IPS-NIHi7 (cell line): ENCODE results near the gene RESP18.
"Not testable (repeated sequence)": the region's sequence is repeated elsewhere in the genome, so short reads cannot be mapped to it uniquely, and the experiment has no call there.

Experiments used
- DNase-seq: peaks from one replicate; pipeline ENCODE4 v3.0.0; 2012; ENCODE audit warnings: mixed read lengths; ENCODE audit errors: extremely low spot score

The RESP18 gene

GRCh38 chr2:219292616-219293015 lies 39.9 kb downstream of the RESP18 start:
- no peak for DNase-seq

GRCh38 chr2:219291910-219292490 lies 40.5 kb downstream of the RESP18 start:
- DNase-seq: no peak

GRCh38 chr2:219291394-219291793 lies 41.1 kb downstream of the RESP18 start:
- DNase-seq: no peak

DNA sequence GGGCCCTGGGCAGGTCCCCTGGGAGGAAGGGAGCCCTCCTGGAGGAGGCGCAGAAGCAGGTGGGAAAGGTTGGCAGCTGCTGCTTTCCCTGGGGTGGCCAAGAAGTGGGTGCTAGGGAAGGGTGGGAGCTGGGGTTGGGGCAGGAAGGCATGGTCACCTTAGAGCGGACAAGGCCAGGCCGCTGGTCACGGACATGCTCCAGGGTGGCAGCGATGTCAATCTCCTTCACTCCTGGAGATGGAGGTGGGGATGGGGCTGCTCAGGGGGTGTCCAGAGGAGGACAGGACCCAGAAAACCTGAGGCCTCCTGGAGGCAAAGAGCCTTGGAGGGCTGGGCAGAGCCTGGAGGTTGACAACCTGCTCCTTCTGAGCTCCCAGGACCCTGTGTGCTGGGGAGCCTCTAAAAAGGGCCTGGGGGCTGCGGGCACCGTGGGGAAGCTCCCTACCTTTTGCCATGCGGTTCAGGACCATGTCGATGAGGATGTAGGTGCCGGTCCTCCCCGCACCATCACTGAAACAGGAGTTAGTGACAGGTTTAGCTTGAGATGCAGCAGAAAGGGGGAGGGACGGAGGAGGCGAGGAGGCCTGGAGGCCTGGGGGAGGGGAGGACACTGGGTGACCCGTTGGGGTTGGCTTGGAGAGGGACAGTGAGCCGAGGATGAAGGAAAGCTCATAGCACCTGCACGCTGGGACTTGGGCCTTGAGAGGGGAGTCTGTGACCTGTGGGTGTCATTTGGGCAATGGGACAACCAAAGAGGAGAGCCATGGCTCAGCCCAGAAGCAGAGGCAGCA lies 42.0 kb downstream of the RESP18 start:
- DNase-seq: no peak

DNA sequence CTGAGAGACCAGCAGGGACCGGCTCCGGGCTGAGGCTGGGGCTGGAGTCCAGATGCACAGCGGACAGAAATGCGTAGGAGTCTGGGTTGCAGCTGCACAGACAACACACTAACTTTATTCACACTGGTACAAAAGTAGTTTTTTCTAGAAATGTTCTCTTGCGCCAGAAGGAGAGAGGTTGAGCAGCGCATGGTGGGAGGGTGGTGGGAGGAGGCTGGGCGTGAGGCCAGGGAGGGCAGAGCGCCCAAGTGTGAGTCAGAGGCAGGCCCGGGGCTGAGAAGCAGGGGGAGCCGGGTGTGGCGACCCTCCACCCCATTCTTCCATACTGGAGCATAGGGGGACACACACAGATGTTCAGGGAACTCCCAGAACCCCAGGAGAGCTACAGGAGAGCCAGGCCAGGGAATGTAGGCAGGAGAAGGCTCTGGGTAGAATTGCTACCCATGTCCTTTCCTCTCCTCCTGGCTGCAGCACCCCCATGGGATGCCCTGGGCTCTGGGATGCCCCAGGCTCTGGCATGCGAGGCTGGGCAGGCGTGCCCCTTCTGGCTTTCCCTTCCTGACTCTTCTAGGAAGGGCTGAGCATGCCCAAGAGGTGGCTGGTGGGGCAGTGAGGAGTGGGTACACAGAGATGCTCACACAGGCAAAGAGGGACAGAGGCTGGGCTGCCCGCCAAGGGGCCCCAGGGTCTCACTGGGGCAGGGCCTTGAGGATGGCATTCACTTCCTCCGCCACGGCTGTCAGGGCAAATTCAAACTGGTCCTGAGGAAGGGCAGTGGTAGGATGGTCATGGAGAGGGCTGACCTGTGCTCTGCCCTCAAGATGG lies 42.8 kb downstream of the RESP18 start:
- DNase-seq: no peak

DNA sequence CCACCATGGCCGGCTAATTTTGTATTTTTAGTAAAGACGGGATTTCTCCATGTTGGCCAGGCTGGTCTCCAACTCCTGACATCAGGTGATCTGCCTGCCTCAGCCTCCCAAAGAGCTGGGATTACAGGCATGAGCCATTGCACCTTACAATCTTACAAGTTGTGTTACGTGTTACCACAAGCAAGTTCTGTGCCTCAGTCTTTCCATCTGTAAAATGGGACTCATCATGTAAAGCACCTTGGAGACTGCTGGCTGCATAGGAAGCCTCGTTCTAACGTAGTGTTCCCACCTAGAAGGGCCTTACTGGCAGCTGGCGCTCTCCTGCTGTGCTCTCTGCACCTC lies 43.4 kb downstream of the RESP18 start:
- no peak for DNase-seq

GRCh38 chr2:219287580-219288265 lies 44.8 kb downstream of the RESP18 start:
- DNase-seq: no peak

DNA sequence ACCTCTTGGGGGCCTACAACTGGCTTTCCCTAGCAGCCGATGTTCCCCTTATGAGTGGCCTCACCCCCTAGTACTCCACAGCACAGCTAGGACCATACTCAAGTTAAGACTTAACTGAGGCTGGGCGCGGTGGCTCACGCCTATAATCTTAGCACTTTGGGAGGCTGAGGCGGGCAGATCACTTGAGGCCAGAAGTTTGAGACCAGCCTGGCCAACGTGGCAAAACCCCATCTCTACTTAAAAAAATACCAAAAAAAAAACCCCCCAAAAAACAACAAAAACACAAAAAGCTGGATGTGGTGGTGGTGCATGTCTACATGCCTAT lies 45.5 kb downstream of the RESP18 start:
- not testable (repeated sequence) for DNase-seq

GRCh38 chr2:219286436-219287115 lies 46.0 kb downstream of the RESP18 start:
- DNase-seq: no peak

- peak; percentile 77 for DNase-seq
These were observed 46.6 kb downstream of the RESP18 start for GRCh38 chr2:219285894-219286425.

DNA sequence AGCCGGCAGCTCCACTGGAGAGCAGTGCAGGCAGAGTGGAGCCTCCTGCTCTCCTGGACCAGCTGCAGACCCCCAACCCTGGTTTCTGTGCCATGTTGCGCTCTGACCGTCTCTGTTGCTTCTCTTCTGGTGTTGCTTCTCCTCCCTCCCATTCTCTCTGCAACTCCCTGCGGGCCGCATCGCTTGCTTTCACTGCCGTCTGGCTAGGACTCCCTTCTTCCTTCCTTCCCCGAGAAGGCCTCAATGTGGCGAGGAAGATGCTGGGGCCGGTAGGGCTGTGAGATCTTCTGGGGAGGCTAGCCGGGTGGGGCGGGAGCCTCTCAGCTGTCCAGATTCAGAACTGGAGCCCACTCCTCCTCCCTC lies 47.2 kb downstream of the RESP18 start:
- DNase-seq: no peak

GRCh38 chr2:219284501-219285372 lies 47.8 kb downstream of the RESP18 start:
- no peak for DNase-seq

- DNase-seq: no peak
These were observed 49.5 kb downstream of the RESP18 start for GRCh38 chr2:219282943-219283581.

DNA sequence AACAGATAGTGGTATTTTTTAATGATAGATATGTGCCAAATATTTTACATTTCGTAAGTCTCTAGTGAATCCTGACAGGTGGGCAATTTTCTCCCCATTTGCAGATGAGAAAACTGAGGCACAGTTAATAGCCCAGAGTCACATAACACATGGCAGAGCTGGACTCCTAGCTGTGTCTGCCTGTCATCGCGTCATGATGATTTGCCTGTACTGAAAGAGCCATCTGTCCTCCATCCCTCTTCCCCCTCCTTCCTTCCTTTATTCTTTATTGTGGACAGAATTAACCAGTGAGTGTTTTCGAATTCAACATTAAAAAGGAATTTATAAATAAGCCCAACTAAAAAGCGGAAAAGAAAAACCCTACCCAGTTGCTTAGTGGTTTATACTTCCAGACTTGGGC lies 50.2 kb downstream of the RESP18 start:
- DNase-seq: no peak

DNA sequence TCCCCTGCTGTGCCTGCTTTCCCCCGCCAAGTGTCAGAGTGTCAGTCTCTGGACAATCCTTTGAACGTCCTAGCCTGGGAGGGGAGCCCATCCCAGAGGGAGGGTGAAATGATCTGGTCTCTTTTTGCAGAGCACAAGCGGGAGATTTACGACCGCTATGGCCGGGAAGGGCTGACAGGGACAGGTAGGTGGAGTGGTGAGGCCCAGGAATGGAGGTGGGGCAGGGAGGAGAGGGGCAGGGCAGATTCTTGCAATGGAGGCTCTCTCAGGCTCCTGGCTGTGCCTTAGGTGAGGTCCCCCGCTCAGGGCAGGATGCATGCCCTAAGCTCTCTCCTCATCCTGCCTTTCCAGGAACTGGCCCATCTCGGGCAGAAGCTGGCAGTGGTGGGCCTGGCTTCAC lies 51.0 kb downstream of the RESP18 start:
- no peak for DNase-seq

GRCh38 chr2:219280651-219281050 lies 51.9 kb downstream of the RESP18 start:
- no peak for DNase-seq

DNA sequence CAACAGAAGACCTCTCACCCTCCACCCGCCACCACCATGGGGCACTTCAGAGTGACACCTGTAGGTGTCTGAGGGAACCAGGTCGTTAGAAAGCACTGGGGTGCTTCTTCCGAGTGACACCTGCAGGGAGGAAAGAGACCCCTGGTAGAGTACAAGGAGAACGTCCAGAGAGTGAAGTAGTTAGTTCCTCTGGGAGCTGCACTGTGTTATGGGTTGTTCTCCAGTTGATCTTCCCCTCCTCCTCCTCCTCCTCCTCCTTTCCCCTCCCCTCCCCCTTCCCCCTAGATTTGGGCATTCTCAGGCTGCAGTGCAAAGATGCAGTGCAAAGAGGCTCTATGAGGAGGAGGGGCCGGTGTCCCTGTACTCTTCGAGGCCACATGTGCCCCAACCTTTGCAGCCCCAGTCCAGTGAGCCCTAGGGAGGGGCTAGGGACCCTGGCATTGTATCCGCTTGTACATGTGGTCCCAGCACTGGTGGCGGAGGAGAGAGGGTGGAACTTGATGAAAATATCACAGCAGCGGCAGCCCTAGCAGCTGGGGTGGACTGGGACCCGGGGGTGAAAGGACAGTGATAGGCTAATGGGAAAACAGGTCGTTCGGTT lies 52.5 kb downstream of the RESP18 start:
- DNase-seq: no peak

- DNase-seq: peak; percentile 98
These were observed 53.2 kb downstream of the RESP18 start, which contains the start of gene DNAJB2 for GRCh38 chr2:219279151-219279915. Gene DNAJB2, plus strand, starts transcription at chr2:219279366. Its CDS starts 468 bp downstream, at chr2:219279834.

GRCh38 chr2:219278655-219279150 lies 53.8 kb downstream of the RESP18 start:
- DNase-seq: no peak
